ENCODE data around the gene RPRML. TPM values are rescaled to one million over a fixed set of nuclear protein-coding genes. Genes with fewer than 3 reads are reported as not detected.
"Not testable (repeated sequence)": the region's sequence is repeated elsewhere in the genome, so short reads cannot be mapped to it uniquely, and the experiment has no call there.

Gene RPRML
- under 1 TPM in 1 of 4 donors, not detected in 3; 0.49 TPM for total RNA-seq

GRCh38 chr17:46979147-46979863 is at the start of gene RPRML:
Gene RPRML (minus strand): TSS chr17:46979253. CDS start chr17:46979007, 246 bp downstream.
- no peaks in the 10 kb centered on the region for H3K9me3 ChIP-seq
- peaks cover 13 to 17% of the 10 kb centered on the region in 2 donors for H3K4me1 ChIP-seq
- in situ Hi-C loops (cut with MboI; ENCODE audit: low sequenced_read_pairs in 4 of 4) (no loop called here), intact Hi-C loops (cut with DNase I; ENCODE audit: low total_unique reads) (no loop called here)
- DNase-seq (no peak), ATAC-seq (peak; percentile 30 to 48)
- H3K27me3 ChIP-seq: peaks cover 4 to 35% (median 30%) of the 10 kb centered on the region in 3 donors
- no peaks in the 10 kb centered on the region for H3K36me3 ChIP-seq
- no peak within 1 kb of the TSS for H3K27ac ChIP-seq
- TF ChIP-seq POLR2A (IDR thresholded peaks at IDR 0.05): no peak
- TF ChIP-seq, protein P1, sequence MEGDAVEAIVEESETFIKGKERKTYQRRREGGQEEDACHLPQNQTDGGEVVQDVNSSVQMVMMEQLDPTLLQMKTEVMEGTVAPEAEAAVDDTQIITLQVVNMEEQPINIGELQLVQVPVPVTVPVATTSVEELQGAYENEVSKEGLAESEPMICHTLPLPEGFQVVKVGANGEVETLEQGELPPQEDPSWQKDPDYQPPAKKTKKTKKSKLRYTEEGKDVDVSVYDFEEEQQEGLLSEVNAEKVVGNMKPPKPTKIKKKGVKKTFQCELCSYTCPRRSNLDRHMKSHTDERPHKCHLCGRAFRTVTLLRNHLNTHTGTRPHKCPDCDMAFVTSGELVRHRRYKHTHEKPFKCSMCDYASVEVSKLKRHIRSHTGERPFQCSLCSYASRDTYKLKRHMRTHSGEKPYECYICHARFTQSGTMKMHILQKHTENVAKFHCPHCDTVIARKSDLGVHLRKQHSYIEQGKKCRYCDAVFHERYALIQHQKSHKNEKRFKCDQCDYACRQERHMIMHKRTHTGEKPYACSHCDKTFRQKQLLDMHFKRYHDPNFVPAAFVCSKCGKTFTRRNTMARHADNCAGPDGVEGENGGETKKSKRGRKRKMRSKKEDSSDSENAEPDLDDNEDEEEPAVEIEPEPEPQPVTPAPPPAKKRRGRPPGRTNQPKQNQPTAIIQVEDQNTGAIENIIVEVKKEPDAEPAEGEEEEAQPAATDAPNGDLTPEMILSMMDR (IDR thresholded peaks at IDR 0.05 in 4 of 5, conservative IDR thresholded peaks at IDR 0.05 in 1 of 5): no peak
- H3K4me3 ChIP-seq: peak within 1 kb of the TSS; percentile 51 to 74 (median 66)

DNA sequence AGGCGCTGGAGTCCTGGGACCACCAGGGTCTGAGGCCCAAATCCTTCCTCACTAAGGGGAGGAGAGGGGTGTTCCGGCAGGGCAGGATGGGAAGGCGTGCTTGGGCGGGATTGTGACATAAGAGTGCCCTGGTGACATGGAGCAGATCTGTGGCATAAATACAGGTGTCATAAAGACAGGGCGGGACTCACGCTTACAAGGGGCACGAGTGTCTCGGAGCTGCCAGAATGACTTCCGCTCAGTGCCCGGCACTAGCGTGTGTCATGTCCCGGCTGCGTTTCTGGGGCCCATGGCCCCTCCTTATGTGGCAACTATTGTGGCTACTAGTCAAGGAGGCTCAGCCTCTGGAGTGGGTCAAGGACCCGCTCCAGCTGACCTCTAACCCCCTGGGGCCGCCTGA is 37.9 kb upstream of the RPRML start:
- H3K27me3 ChIP-seq; DNase-seq; H3K9me3 ChIP-seq; intact Hi-C loops (cut with DNase I; ENCODE audit: low total_unique reads); H3K4me1 ChIP-seq; H3K4me3 ChIP-seq; ATAC-seq; H3K27ac ChIP-seq; H3K36me3 ChIP-seq: not testable (repeated sequence)
- in situ Hi-C loops (cut with MboI; ENCODE audit: low sequenced_read_pairs in 4 of 4): loop anchor here in 2 of 4 donors (25.0 kb wide), 1 partner anchor 180 kb away; no protein-coding TSS in a partner anchor

DNA sequence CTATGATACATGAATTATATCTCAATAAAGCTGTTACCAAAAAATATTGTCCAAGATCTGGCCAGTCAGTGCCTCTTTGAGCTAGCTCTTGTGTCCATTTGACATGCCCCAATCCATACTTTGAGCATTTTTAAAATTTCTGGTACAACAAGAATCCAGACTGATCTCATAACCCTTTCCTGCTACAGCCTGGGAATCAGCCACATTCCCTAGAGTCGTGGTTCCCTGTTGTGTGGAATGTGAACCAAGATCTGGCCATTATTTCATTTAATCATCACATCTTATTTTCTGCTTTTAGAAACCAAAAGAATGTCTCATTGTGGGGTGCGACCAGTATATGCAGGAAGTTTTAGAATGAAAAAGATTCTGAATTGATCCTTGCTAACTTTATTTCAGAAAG is 34.3 kb upstream of the RPRML start:
- Histone ChIP-seq H3K36me3 (no peaks in the 10 kb centered on the region), H3K9me3 (no peaks in the 10 kb centered on the region), H3K4me1 (no peaks in the 10 kb centered on the region), H3K27ac (no peak overlapping the region), H3K4me3 (no peak overlapping the region), H3K27me3 (no peaks in the 10 kb centered on the region)
- TF ChIP-seq, protein P1 (IDR thresholded peaks at IDR 0.05 in 4 of 5, conservative IDR thresholded peaks at IDR 0.05 in 1 of 5): no peak
- TF ChIP-seq POLR2A (IDR thresholded peaks at IDR 0.05): no peak
- in situ Hi-C loops (cut with MboI; ENCODE audit: low sequenced_read_pairs in 4 of 4): loop anchor here in 2 of 4 donors (25.0 kb wide), 1 partner anchor 176 kb away; no protein-coding TSS in a partner anchor
- ATAC-seq (no peak), DNase-seq (no peak)
- intact Hi-C loops (cut with DNase I; ENCODE audit: low total_unique reads): no loop called here

- intact Hi-C loops (cut with DNase I; ENCODE audit: low total_unique reads) (no loop called here), in situ Hi-C loops (cut with MboI; ENCODE audit: low sequenced_read_pairs in 4 of 4) (loop anchor here in 2 of 4 donors (25.0 kb wide), 1 partner anchor 175 kb away; no protein-coding TSS in a partner anchor)
- ATAC-seq: no peak
- Histone ChIP-seq H3K9me3 (no peaks in the 10 kb centered on the region), H3K4me1 (no peaks in the 10 kb centered on the region), H3K27ac (no peak overlapping the region), H3K4me3 (no peak overlapping the region), H3K36me3 (no peaks in the 10 kb centered on the region), H3K27me3 (no peaks in the 10 kb centered on the region)
- no peak for DNase-seq
- TF ChIP-seq, protein P1 (IDR thresholded peaks at IDR 0.05 in 4 of 5, conservative IDR thresholded peaks at IDR 0.05 in 1 of 5): no peak
- no peak for TF ChIP-seq POLR2A (IDR thresholded peaks at IDR 0.05)
These were observed 33.4 kb upstream of the RPRML start for GRCh38 chr17:47012457-47012856.

DNA sequence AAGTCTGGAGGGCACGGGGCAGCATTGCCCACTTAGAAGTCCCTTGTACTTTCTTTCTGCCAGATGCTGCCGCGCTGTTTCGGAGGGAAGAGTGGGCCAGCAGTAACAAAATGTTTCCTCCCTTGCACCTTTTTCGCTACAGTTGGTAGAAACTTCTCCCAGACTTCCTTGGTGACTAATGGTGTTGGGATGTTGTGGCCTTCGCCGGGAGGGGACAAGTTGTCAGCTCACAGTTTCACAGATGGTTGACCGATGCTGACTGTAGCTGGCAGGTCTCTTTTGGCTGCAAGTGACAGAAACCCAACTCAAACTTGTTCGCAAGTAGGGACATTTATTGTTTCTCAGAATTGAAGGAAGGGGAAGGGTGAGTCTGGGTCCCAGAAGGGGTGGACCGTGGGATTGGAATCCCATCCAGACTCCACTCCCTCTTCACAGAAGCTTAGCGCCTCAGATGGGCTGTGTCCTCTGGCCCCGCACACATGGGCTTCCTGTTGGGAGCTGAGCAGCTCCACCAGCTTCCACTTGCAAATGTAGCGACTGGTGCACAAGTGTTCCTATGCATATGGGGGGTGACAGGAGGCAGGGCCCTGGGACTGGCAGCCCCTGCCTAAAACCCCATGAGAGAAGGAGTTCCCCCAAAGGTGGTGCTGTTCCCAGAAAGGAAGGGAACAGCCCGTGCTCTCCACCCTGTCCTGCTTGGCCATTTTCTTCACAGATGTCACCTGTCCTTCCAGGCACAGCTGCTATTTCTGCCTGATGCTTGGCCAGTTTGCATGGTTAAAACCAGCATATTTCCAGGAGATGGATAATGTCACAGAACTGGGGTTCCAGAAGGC is 30.9 kb upstream of the RPRML start:
- no peak overlapping the region for H3K4me3 ChIP-seq
- H3K27me3 ChIP-seq: no peaks in the 10 kb centered on the region
- no peak for TF ChIP-seq POLR2A (IDR thresholded peaks at IDR 0.05)
- TF ChIP-seq, protein P1 (IDR thresholded peaks at IDR 0.05 in 4 of 5, conservative IDR thresholded peaks at IDR 0.05 in 1 of 5): no peak
- in situ Hi-C loops (cut with MboI; ENCODE audit: low sequenced_read_pairs in 4 of 4) (loop anchor here in 2 of 4 donors (25.0 kb wide), 1 partner anchor 173 kb away; no protein-coding TSS in a partner anchor), intact Hi-C loops (cut with DNase I; ENCODE audit: low total_unique reads) (no loop called here)
- no peak for DNase-seq
- H3K27ac ChIP-seq: no peak overlapping the region
- no peaks in the 10 kb centered on the region for H3K4me1 ChIP-seq
- ATAC-seq: no peak
- H3K9me3 ChIP-seq: no peaks in the 10 kb centered on the region
- no peaks in the 10 kb centered on the region for H3K36me3 ChIP-seq
